Colonic mucosa (tissue), 4 donors: ENCODE measurements around the gene SNORC. TPM values are rescaled to one million over a fixed set of nuclear protein-coding genes. Genes with fewer than 3 reads are reported as not detected.

Experiments used
- DNase-seq: peaks from one replicate; pipeline ENCODE4 v3.0.0-alpha.2; 2020
- H3K27ac ChIP-seq: fragments of 200-600 bp; one replicate; pipeline ENCODE4 v1.8.0; 2021
- H3K27me3 ChIP-seq: fragments of 200-600 bp; one replicate; pipeline ENCODE4 v1.8.0; 2021
- H3K36me3 ChIP-seq: fragments of 200-600 bp; one replicate; pipeline ENCODE4 v1.8.0; 2021
- H3K4me1 ChIP-seq: fragments of 200-600 bp; one replicate; pipeline ENCODE4 v1.8.0; 2021; ENCODE audit warnings: mild to moderate bottlenecking
- H3K4me3 ChIP-seq: fragments of 200-600 bp; one replicate; pipeline ENCODE4 v1.8.0; 2021
- H3K9ac ChIP-seq, 2 donors: one replicate each; pipeline ENCODE4 v1.7.0; 2013; ENCODE audit warnings: control low read depth in 2 of 2, low read depth in 2 of 2, low read length in 2 of 2
- H3K9me3 ChIP-seq: fragments of 200-600 bp; one replicate; pipeline ENCODE4 v1.8.0; 2021
- intact Hi-C: fragments of 100-400 bp; cut with DNase I; formaldehyde crosslinking; loops from one replicate; pipeline ENCODE4 v1.14.1; 2022
- total RNA-seq, 2 donors: library from RNA; stranded (reverse); fragmentation: NEBNext Ultra II Directional in 1 of 2; extraction: Animal tissue kit (Norgen Biotek cat#: 25700) in 1 of 2; gene quantifications; one replicate each; pipeline ENCODE4 v1.2.1, GENCODE V29; 2021
- TF ChIP-seq, protein P1 (sequence below): fragments of 200-600 bp; IDR thresholded peaks from one replicate; pipeline ENCODE4 v1.8.0; 2022; ENCODE audit warnings: antibody characterized with exemption, mild to moderate bottlenecking
- donor health status: healthy.
- donor health status: DM: no; HTN: no; CAD: no.
- donor health status: DM: no; HTN: no; CAD: no.

Gene SNORC
- total RNA-seq = 10 to 100 TPM; 39.6 to 67.5 TPM

GRCh38 chr2:232870018-232870765 lies at the start of gene SNORC:
Gene SNORC (plus strand): TSS chr2:232870264. CDS start chr2:232870342, 78 bp downstream.
- Histone ChIP-seq H3K27me3 (no peaks in the 10 kb centered on the region), H3K4me3 (no peak within 1 kb of the TSS), H3K9ac (peak within 1 kb of the TSS in 1 of 2 donors; percentile 44), H3K27ac (no peak within 1 kb of the TSS), H3K9me3 (no peaks in the 10 kb centered on the region), H3K36me3 (no peaks in the 10 kb centered on the region), H3K4me1 (peaks cover 18% of the 10 kb centered on the region)
- intact Hi-C loops = no loop called here
- DNase-seq = no peak
- TF ChIP-seq, protein P1, sequence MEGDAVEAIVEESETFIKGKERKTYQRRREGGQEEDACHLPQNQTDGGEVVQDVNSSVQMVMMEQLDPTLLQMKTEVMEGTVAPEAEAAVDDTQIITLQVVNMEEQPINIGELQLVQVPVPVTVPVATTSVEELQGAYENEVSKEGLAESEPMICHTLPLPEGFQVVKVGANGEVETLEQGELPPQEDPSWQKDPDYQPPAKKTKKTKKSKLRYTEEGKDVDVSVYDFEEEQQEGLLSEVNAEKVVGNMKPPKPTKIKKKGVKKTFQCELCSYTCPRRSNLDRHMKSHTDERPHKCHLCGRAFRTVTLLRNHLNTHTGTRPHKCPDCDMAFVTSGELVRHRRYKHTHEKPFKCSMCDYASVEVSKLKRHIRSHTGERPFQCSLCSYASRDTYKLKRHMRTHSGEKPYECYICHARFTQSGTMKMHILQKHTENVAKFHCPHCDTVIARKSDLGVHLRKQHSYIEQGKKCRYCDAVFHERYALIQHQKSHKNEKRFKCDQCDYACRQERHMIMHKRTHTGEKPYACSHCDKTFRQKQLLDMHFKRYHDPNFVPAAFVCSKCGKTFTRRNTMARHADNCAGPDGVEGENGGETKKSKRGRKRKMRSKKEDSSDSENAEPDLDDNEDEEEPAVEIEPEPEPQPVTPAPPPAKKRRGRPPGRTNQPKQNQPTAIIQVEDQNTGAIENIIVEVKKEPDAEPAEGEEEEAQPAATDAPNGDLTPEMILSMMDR = no peak

- no peaks in the 10 kb centered on the region for H3K27me3 ChIP-seq
- intact Hi-C loops = no loop called here
- TF ChIP-seq, protein P1 = no peak
- DNase-seq = no peak
- no peaks in the 10 kb centered on the region for H3K4me1 ChIP-seq
- H3K9me3 ChIP-seq = no peaks in the 10 kb centered on the region
- H3K9ac ChIP-seq = no peak overlapping the region
- no peak overlapping the region for H3K4me3 ChIP-seq
- peaks cover 10% of the 10 kb centered on the region for H3K36me3 ChIP-seq
- H3K27ac ChIP-seq = no peak overlapping the region
Observed at GRCh38 chr2:232829988-232830387, 40.1 kb upstream of the SNORC start.

DNA sequence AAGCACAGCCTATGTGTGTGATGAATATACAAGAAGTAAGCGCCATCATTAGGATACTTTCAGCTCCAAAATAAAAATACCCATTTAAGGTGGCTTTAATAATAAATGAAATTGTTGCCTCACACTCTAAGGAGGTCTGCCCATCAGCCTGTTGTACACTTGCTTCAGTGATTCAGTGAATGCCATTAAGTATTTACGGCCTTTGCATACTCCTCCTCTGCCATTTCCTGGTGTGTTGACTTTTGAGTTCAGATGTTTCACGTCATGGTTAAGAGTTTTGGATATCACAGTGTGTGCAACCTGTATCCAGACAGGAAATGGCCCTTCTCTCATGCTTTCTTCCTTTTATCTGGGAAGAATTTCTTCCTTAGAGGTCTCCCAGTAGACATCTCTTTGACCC lies 38.6 kb upstream of the SNORC start:
- Histone ChIP-seq H3K9ac (no peak overlapping the region), H3K4me3 (no peak overlapping the region), H3K9me3 (no peaks in the 10 kb centered on the region), H3K27me3 (no peaks in the 10 kb centered on the region), H3K36me3 (peaks cover 10% of the 10 kb centered on the region), H3K27ac (no peak overlapping the region), H3K4me1 (no peaks in the 10 kb centered on the region)
- TF ChIP-seq, protein P1 = no peak
- intact Hi-C loops = no loop called here
- no peak for DNase-seq

DNA sequence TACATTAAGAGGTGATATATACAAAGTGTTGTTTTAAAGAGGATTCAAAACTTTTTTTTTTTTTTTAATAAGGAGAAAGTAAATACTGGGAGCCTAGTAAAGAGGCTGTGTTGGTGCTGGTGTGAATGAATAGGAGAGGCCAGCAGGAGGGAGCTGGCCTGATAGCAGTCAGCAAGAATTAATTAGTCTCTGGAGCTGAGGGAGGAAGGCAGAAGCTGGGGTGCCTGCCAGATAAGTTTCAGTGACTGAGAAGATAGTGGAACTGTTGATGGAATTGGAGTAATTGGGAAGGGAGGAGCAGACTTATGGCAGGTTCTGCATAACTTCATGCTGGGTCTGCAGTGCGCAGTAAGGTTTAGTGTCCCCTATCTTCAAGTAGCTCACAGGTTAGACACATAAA lies 36.2 kb upstream of the SNORC start:
- Histone ChIP-seq H3K9me3 (no peaks in the 10 kb centered on the region), H3K4me3 (no peak overlapping the region), H3K36me3 (peaks cover 10% of the 10 kb centered on the region), H3K9ac (no peak overlapping the region), H3K4me1 (peaks cover 13% of the 10 kb centered on the region), H3K27ac (no peak overlapping the region), H3K27me3 (no peaks in the 10 kb centered on the region)
- DNase-seq = no peak
- TF ChIP-seq, protein P1 = no peak
- intact Hi-C loops = no loop called here

GRCh38 chr2:232835687-232836208 lies 34.3 kb upstream of the SNORC start:
- Histone ChIP-seq H3K27me3 (no peaks in the 10 kb centered on the region), H3K9me3 (no peaks in the 10 kb centered on the region), H3K4me3 (no peak overlapping the region), H3K27ac (peak overlapping the region; percentile 80), H3K36me3 (peaks cover 6% of the 10 kb centered on the region), H3K9ac (peak overlapping the region in 1 of 2 donors; percentile 43), H3K4me1 (peaks cover 15% of the 10 kb centered on the region)
- DNase-seq = peak; percentile 85
- TF ChIP-seq, protein P1 = no peak
- intact Hi-C loops = no loop called here
